K562 (cell line): ENCODE measurements around the gene ZDHHC14. TPM values are rescaled to one million over a fixed set of nuclear protein-coding genes. Genes with fewer than 3 reads are reported as not detected.

Experiments
- ARNT ChIP-seq, 2 experiments: fragments of 450-650 bp; IDR thresholded peaks; 2 replicates each; pipeline ENCODE4 v1.6.1; 2016; ENCODE audit warnings: mild to moderate bottlenecking in 1 of 2
- DPF2 ChIP-seq: fragments of 450-650 bp; IDR thresholded peaks from 2 replicates; pipeline ENCODE4 v1.6.1; 2016
- FOXK2 ChIP-seq, 2 experiments: fragments of 450-650 bp; IDR thresholded peaks in 1 of 2; conservative IDR thresholded peaks in 1 of 2; 2 replicates each; pipeline ENCODE4 v1.6.1; 2016; ENCODE audit warnings: low read depth in 2 of 2, mild to moderate bottlenecking in 1 of 2
- GABPA ChIP-seq: fragments of 200-800 bp; sonication (Bioruptor generic); conservative IDR thresholded peaks from 2 replicates; pipeline ENCODE4 v1.6.1; 2016; ENCODE audit warnings: low read depth, missing genetic modification characterization, missing compliant biosample characterization
- GABPB2 ChIP-seq: fragments of 250-450 bp; sonication (Bioruptor Pico); conservative IDR thresholded peaks from 2 replicates; pipeline ENCODE4 v1.5.1; 2021; ENCODE audit warnings: mild to moderate bottlenecking
- HNRNPK ChIP-seq: fragments of 200-400 bp; formaldehyde crosslinking; IDR thresholded peaks from one replicate; pipeline ENCODE4 v1.6.1; 2018; ENCODE audit warnings: mild to moderate bottlenecking, low read depth, low read length; ENCODE audit not compliant: poor library complexity, severe bottlenecking
- JUND ChIP-seq, 2 experiments: IDR thresholded peaks; 2 replicates in 1 of 2; 3 replicates in 1 of 2; pipeline ENCODE4 v1.6.1; 2011; ENCODE audit warnings: borderline replicate concordance in 2 of 2, low read depth in 2 of 2, low read length in 2 of 2, improper control_type of control experiment in 1 of 2, missing biosample characterization in 1 of 2, missing genetic modification characterization in 1 of 2, missing genetic modification reagents in 1 of 2
- KAT7 ChIP-seq: sonication (generic); formaldehyde crosslinking; IDR thresholded peaks from 2 replicates; pipeline ENCODE4 v1.8.0; 2022; ENCODE audit warnings: missing genetic modification reagents, mild to moderate bottlenecking, borderline replicate concordance
- MBD2 ChIP-seq: sonication (generic); IDR thresholded peaks from 2 replicates; pipeline ENCODE4 v1.6.1; 2016; ENCODE audit warnings: low read depth, borderline replicate concordance
- NR4A1 ChIP-seq, 2 experiments: fragments of 250-450 bp in 1 of 2; fragments of 450-650 bp in 1 of 2; sonication (Bioruptor Pico) in 1 of 2; IDR thresholded peaks; 2 replicates each; pipeline versions ENCODE4 v1.4.0 to v1.6.1; 2016 to 2020; ENCODE audit warnings: mild to moderate bottlenecking in 2 of 2, missing compliant biosample characterization in 1 of 2, missing genetic modification characterization in 1 of 2, moderate library complexity in 1 of 2
- UBTF ChIP-seq, 2 experiments: IDR thresholded peaks; 2 replicates each; pipeline ENCODE4 v1.6.1; 2012; ENCODE audit warnings: improper control_type of control experiment in 2 of 2, low read depth in 2 of 2, low read length in 2 of 2, borderline replicate concordance in 1 of 2
- XRCC3 ChIP-seq: fragments of 450-650 bp; IDR thresholded peaks from 2 replicates; pipeline ENCODE4 v1.6.1; 2017; ENCODE audit warnings: mild to moderate bottlenecking, moderate library complexity
- YBX1 ChIP-seq: fragments of 450-650 bp; IDR thresholded peaks from 2 replicates; pipeline ENCODE4 v1.7.1; 2016; ENCODE audit warnings: mild to moderate bottlenecking
- ZBTB8A ChIP-seq: fragments of 450-650 bp; IDR thresholded peaks from 2 replicates; pipeline ENCODE4 v1.6.1; 2018; ENCODE audit warnings: mild to moderate bottlenecking, moderate library complexity; ENCODE audit not compliant: partially characterized antibody
- ZFP36 ChIP-seq: fragments of 150-350 bp; IDR thresholded peaks from 2 replicates; pipeline ENCODE4 v1.6.1; 2018; ENCODE audit warnings: low read length, low read depth; ENCODE audit not compliant: partially characterized antibody
- ZFP91 ChIP-seq: sonication (generic); formaldehyde crosslinking; IDR thresholded peaks from 2 replicates; pipeline ENCODE4 v1.8.0; 2022; ENCODE audit warnings: mild to moderate bottlenecking, missing genetic modification reagents
- ZMIZ1 ChIP-seq, 2 experiments: fragments of 150-350 bp in 1 of 2; IDR thresholded peaks; 2 replicates each; pipeline ENCODE4 v1.6.1; 2012 to 2016; ENCODE audit warnings: low read depth in 2 of 2, low read length in 2 of 2, mild to moderate bottlenecking in 1 of 2, moderate library complexity in 1 of 2
- ZNF696 ChIP-seq: fragments of 250-450 bp; sonication (Bioruptor Pico); conservative IDR thresholded peaks from 2 replicates; pipeline ENCODE4 v1.4.0; 2020; ENCODE audit warnings: mild to moderate bottlenecking, moderate library complexity
- polyA plus RNA-seq, 8 experiments: library from polyadenylated mRNA; depleted of rRNA in 4 of 8; stranded (reverse) in 5 of 8; unstranded in 3 of 8; fragments of >200 nt; fragmentation: Nextera tagmentation in 2 of 8; fragmentation: Illumina TruSeq in 1 of 8; extraction: Ambion mirVana in 2 of 8; extraction: Trizol in 1 of 8; gene quantifications; 2 replicates each; pipeline versions ENCODE4 v1.2.1 to v1.2.3, GENCODE V29; 2011 to 2014; ENCODE audit warnings: inconsistent platforms in 1 of 8, missing spikeins in 1 of 8
- total RNA-seq, 7 experiments: library from RNA; depleted of rRNA in 6 of 7; stranded (reverse); fragments of >200 nt in 6 of 7; fragmentation: Illumina TruSeq in 2 of 7; extraction: Trizol in 2 of 7; gene quantifications; 2 replicates each; pipeline versions ENCODE4 v1.2.1 to v1.2.3, GENCODE V29; 2011 to 2021; ENCODE audit warnings: low replicate concordance in 1 of 7

ZDHHC14 gene
- total and polyA plus RNA-seq, 9 of the 15 experiments (the other 6 are each of a cell fraction or from before 2014, with no cell fraction given), result 0.92 to 23.1 (median 13.8) TPM

- no peak for TF ChIP-seq YBX1
- TF ChIP-seq KAT7 (CRISPR knock-in tag), result peak; percentile 52; the same call in 1 of the 2 replicates
- no peak for TF ChIP-seq HNRNPK
- TF ChIP-seq FOXK2 (conservative IDR thresholded peaks at IDR 0.05 in 1 of 2, IDR thresholded peaks at IDR 0.05 in 1 of 2; ENCODE audit: low read depth in 2 of 2), result no peak
- TF ChIP-seq MBD2, result no peak
- no peak for TF ChIP-seq UBTF (IDR thresholded peaks at IDR 0.05; ENCODE audit: borderline replicate concordance in 1 of 2, low read depth in 2 of 2, low read length in 2 of 2)
- no peak for TF ChIP-seq ZFP91 (CRISPR knock-in tag)
- no peak for TF ChIP-seq GABPB2 (CRISPR knock-in tag)
- no peak for TF ChIP-seq JUND (IDR thresholded peaks at IDR 0.05; ENCODE audit: borderline replicate concordance, low read depth, low read length)
- TF ChIP-seq JUND (tag; IDR thresholded peaks at IDR 0.05; ENCODE audit: borderline replicate concordance, low read depth, low read length), result no peak; the same call in 2 of the 3 replicates
- TF ChIP-seq ZFP36, result no peak
- TF ChIP-seq ZBTB8A, result no peak
- TF ChIP-seq NR4A1 (CRISPR knock-in tag; IDR thresholded peaks at IDR 0.05), result no peak
- peak; percentile 35; the same call in 1 of the 2 replicates for TF ChIP-seq NR4A1 (tag; IDR thresholded peaks at IDR 0.05)
- no peak for TF ChIP-seq ARNT (IDR thresholded peaks at IDR 0.05)
- TF ChIP-seq ZNF696 (CRISPR knock-in tag), result no peak
- peak; percentile 6; the same call in 1 of the 2 replicates for TF ChIP-seq DPF2
- 0 out of 2 replicates have a peak, but pooled peaks have one; percentile 12 for TF ChIP-seq GABPA (tag)
- TF ChIP-seq ZMIZ1 (IDR thresholded peaks at IDR 0.05; ENCODE audit: low read depth in 2 of 2, low read length in 2 of 2), result no peak
- no peak for TF ChIP-seq XRCC3
These were observed 140.7 kb downstream of the ZDHHC14 start (continued) for GRCh38 chr6:157521362-157522335.
